SHP77 treated with DMSO at 0.1 percent for 48 hours (cell line): Measurements from ENCODE around the gene INAVA.

Experiments used
- DNase-seq: peaks from one replicate; lab custom pipeline; 2025; lab: John Stamatoyannopoulos, UW

Gene INAVA

DNA sequence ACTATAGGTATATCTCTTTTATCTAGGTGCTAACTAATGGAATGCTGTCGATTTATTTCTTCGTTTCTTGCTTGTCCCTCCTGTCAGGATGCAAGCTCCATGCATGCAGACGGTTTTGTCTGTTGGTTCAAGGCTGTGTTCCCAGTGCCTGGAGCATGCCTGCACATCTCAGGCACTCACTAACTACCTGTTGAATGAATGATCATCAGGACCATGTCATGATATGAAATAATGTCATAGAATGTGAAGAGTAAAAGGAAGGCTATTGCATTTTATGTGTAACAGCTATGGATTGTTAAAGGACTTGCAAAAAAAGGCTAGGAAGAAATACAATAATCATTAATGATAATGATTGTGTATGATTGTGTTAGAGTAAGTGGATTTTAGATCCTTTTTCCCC, 17.7 kb upstream of the INAVA start:
- no peak for DNase-seq

DNA sequence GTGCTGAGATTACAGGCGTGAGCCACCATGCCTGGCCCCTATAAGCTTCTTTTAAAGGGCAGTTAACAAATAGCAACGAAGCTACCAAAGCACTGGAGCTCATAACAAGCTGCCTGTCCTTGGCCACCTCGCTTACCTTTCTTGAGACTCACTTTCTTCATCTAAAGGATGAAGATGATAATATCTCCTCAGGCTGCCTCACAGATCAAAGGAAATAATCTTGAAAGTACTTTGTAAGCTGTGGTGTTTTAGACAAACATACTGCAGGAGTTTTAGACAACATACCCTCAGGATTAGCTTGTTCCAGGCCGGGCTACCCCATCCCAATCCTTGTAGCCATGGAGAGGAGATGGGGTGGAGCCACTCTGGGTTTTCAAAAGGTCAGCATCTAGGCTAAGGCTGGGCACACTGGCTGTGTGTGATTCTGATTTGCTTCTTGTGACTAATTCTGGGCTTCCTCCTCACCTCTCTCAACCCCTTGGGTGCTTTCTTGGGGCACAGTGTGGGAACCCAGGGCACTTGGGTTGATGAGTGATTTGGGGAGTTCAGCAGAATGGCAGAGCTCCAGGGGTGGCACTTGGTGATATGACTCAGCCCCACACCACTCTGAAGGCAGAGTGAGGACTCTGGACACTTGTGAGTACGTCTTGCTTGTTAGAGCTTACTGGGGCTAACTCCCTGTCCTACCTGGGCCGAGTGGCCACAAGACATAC, 16.7 kb upstream of the INAVA start:
- no peak for DNase-seq

DNA sequence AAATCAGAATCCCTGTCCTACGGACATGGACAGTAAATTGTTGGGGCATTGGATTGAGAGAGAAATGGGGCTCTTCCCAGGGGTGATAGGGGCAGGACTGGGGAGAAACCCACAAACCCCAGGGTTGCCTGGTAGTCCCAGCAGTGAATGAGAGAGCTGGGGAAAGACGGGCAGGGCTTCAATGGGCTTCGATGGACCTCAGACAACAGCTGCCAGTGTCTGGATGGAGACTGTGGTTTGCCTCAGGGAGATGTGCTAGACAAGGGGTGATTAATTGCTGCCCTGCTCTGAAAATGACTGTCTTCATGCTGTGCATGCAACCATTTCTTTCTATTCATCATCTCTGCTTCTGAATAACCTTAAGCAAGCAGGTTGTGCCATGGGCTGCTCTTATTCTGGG, 14.5 kb upstream of the INAVA start:
- no peak for DNase-seq

GRCh38 chr1:200883118-200883517, 11.6 kb upstream of the INAVA start:
- DNase-seq: no peak

- no peak for DNase-seq
Observed at GRCh38 chr1:200885623-200886402, 8.9 kb upstream of the INAVA start.

DNA sequence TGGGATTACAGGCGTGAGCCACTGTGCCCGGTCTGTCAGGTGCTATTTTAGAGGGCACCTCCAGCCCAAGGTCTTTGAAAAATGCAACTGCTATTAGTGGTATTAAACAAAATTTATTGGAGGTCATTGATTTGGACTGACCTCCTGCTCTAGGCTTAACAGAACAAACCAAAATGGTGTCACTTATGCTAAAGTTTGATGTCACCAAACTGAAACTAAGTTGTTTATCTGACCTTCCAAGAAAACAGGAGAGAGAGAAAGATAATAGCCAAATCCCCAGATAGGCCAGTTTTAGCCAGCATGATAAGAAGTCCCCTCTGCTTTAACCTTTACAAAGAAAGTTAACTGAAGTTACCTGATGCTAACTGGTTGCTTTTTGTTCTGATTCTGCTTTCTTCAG, 8.1 kb upstream of the INAVA start:
- DNase-seq: no peak

DNA sequence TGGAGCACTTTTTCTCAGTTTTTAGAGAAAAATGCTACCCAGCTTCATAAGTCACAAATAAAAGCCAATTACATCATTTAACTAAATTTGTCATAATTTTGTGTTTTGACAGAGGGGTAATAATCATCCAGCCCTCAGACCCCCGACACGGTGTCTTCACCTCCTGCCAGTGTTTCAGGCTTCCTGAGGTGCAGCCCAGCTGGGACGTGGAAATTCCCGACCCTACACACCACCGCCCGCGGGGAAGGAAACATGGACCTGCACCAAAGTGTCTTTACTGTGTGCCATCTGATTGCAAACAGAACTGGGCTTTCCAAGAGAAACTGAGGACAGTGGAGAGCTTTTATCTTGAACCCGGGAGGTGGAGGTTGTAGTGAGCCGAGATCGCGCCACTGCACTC, 7.7 kb upstream of the INAVA start:
- DNase-seq: no peak

GRCh38 chr1:200887772-200888348, 6.8 kb upstream of the INAVA start:
- no peak for DNase-seq

GRCh38 chr1:200888349-200888838, 6.3 kb upstream of the INAVA start:
- DNase-seq: no peak

GRCh38 chr1:200889571-200889970, 5.1 kb upstream of the INAVA start:
- no peak for DNase-seq

DNA sequence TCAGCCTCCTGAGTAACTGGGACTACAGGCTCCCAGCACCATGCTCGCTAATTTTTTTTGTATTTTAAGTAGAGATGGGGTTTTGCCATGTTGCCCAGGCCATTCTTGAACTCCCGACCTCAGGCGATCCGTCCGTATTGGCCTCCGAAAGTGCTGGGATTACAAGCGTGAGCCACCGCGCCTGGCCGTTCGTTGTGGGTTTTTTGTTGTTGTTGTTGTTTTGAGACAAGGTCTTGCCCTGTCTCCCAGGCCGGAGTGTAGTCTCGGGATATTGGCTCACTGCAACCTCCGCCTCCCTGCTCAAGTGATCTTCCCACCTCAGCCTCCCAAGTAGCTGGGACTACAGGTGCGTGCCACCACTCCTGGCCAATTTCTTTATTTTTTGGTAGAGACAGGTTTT, 4.7 kb upstream of the INAVA start:
- DNase-seq: no peak

DNA sequence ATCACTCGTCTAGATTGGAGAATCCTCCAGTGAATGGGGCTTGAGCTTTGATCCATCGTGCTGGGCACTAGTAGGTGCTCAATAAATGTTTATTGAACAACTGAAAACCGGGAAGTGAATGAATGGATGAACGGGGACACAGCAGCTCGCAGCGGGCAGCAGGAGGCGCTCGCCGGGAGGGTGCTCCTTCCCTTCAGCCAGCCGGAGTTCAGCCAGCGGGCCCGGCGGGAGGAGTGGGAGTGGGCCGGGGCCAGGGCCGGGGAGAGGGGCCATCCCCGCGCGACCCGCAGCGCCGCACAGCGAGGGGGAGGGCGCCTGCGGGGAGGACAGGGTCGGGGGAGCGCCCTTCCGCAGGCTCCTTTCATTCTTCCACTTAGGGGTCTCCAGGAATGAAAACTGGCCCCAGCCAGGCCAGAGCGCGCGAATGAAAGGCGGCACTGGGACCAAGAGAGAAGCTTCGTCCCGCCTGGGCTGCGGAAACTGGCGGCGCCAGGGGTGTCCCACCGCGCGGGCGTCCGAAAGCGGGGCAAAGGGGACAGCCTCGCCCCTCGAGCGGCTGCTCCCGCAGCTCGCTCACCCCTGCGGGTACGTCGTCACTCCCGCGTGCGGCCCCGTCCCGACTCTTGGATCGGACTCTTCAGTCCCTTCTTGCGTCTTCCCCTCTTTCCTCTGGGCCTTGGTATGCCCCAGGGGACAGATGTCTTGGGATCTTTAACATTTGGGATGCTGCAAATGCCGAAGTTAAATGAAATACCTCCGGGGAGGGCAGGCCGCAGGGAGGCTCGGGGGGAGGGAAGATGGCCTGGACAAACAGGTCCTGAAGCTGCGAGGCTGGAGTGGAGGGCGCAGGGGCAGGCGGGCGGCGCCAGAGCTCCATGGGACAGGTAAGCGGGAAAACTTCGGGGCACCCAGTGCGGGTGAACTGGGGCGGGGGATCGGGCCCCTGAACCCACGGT, 3.6 kb upstream of the INAVA start:
- DNase-seq: no peak

GRCh38 chr1:200891774-200892157, 2.9 kb upstream of the INAVA start:
- no peak for DNase-seq

DNA sequence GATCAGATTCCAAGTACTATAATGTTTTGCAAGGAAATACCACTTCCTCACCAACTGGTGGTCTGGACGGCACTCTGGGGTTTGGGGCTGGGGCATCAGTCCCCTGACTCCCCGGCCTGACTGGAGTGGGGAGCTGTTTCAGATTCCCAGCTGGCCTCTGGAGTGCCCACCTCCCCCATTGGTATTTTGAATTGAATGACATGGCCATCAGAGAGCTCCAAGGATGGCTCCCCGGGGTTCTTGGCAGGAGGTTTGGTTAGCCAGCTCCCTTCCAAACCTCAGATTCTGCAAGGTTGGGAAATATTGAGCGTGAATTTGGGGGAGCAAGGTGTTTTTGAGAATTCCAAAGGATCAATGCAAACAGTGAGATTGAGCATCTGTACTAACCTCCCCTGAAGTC, 2.2 kb upstream of the INAVA start:
- no peak for DNase-seq

DNA sequence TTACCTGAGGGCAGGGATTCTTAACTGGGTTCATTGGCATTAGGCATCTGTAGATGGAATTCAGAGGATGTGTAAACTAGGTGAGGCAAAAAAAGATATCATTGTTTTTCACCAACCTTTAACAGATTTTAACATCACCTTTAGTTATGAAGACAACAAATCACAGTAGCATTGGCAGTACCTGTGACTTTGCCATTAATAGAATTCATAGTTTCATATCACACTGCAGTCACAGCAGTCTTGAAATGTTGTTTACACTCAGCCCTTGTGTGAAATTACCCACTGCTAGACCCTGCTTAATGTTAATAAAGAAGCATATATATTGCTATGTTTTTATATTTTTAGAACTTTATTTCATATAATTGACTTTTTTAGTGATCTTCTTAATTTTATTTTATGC, 1.7 kb upstream of the INAVA start:
- no peak for DNase-seq

- DNase-seq: no peak
Observed at GRCh38 chr1:200893411-200893901, 1.2 kb upstream of the INAVA start.

- DNase-seq: no peak
Observed at GRCh38 chr1:200895443-200895789, 716 bp downstream of the INAVA start.

DNA sequence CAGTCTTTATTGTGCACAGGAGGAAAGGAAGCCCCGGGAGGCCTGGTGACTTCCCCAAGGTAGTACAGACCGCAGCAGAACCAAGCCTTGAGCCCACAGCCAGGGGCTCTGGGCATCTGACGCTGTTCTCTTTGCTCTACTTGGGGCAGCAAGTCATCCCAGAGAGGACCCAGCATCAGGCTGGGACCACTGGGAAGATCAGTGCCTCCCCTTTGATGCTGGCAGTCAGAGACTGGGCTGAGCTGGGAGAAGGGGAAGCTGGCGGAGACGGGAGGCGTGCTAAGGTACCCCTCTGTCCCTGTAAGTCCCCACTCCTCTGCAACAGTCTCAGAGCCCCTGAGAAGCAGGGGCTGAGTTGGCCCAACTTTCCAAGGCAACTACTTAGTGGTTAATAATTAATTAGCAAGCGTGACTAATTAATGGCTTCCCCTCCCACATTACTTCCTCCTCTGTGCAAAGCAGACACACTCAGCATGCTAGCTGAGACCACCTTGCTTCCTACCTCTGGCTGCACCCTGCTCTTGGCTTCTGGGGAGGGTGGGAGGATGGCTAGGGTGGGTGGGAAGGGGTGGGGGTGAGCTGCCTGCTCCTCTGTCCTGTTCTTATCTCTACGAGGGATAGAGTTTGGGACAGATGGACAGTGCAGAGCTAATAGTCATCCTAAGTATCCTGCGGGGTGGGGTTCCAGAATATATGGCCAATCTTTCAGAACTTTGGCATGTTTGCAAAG, 1.3 kb downstream of the INAVA start:
- no peak for DNase-seq

- no peak for DNase-seq
Observed at GRCh38 chr1:200896531-200897196, 2.0 kb downstream of the INAVA start.

DNA sequence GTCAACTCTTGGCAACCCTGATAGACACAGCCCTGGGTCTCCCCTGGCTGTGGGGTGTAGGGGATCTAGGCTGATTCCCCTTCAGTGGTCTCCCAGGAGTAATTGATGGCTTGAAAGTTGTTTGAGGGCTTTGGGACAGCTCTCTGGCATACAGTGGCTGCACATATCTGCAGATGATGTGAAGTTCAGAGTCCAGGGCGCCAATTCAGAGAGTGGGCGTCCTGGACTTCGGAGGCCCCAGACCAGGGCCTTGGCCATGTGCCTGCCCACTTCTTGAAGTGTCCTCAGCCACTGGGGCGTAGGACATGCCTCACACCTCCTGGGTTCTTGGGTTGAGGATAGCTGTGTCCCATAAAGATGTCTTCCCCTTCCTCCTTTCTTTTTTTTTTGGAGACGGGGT, 2.6 kb downstream of the INAVA start:
- no peak for DNase-seq

DNA sequence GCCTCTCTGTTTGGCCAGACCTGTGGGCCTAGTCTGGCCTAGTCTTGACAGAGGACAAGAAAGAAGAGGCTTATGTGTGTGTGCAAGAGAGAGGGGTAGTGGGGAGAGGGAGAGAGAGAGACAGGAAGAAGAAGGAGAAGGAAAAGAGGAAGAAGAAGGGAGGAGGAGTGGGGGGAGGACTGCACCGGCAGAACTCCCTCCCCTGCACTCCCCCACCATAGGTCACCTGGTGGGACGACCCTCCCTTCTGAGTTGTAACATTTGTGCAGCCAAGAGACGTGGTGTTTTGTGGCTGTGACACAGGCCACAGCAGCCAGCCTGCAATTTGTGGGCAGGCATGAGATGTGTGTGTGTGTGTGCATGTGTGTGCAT, 4.3 kb downstream of the INAVA start:
- DNase-seq: no peak
